Measurements from ENCODE around the gene OR4D2. TPM values are rescaled to one million over a fixed set of nuclear protein-coding genes. Genes with fewer than 3 reads are reported as not detected.

OR4D2 gene
- polyA plus RNA-seq, 3 donors = not detected

GRCh38 chr17:58200024-58200633, 33.3 kb downstream of the OR4D2 start:
- intact Hi-C loops (cut with micrococcal nuclease) = loop anchor here in 1 of 2 donors (2.0 kb wide), 1 partner anchor 247 kb away; no protein-coding TSS in a partner anchor
- H3K4me1 Mint-ChIP-seq = peaks cover 6% of the 10 kb centered on the region
- Histone ChIP-seq H3K4me1 (ENCODE audit: control insufficient read depth in 1 of 2, insufficient read depth in 2 of 2, low read length in 2 of 2) (no peaks in the 10 kb centered on the region), H2AFZ (ENCODE audit: insufficient read depth, low read depth, low read length, poor library complexity, severe bottlenecking) (no peak overlapping the region), H3K9ac (ENCODE audit: insufficient read depth, low read length, poor library complexity, severe bottlenecking) (no peak overlapping the region), H3K9me3 (replicated peaks in 1 of 2; ENCODE audit: control insufficient read depth in 1 of 2, insufficient read depth in 1 of 2, low read length in 2 of 2) (no peaks in the 10 kb centered on the region), H3K27ac (ENCODE audit: low read depth in 1 of 2, low read length in 2 of 2) (no peak overlapping the region), H3K27me3 (ENCODE audit: control insufficient read depth in 2 of 2, insufficient read depth in 2 of 2, low read length in 2 of 2) (peaks cover 0 to 3% of the 10 kb centered on the region in 2 donors), H3K4me2 (replicated peaks; ENCODE audit: extremely low read depth, low read length, poor library complexity, severe bottlenecking) (no peak overlapping the region), H3K79me2 (ENCODE audit: insufficient read depth, low read length) (no peaks in the 10 kb centered on the region), H4K20me1 (ENCODE audit: insufficient read depth, low read length) (no peaks in the 10 kb centered on the region), H3K4me3 (replicated peaks in 1 of 3; ENCODE audit: low read depth in 2 of 3, low read length in 3 of 3) (no peak overlapping the region), H3K36me3 (replicated peaks in 1 of 2; ENCODE audit: control insufficient read depth in 1 of 2, insufficient read depth in 2 of 2, low read length in 2 of 2) (no peaks in the 10 kb centered on the region)
- peaks cover 0 to under 1% of the 10 kb centered on the region in 2 donors for H3K36me3 Mint-ChIP-seq
- TF ChIP-seq CTCF (IDR thresholded peaks at IDR 0.05) = peak; percentile 83
- 52% methylated on average over 14 of the region's 14 CpGs for WGBS (ENCODE audit: insufficient coverage)
- H3K4me3 Mint-ChIP-seq = no peak overlapping the region
- H3K9me3 Mint-ChIP-seq = peaks cover 0 to 2% (median 0%) of the 10 kb centered on the region in 7 donors
- DNase-seq = peak; percentile 44 to 70 (median 58)
- H3K27me3 Mint-ChIP-seq (ENCODE audit: low read depth in 3 of 3) = peaks cover 13 to 33% (median 23%) of the 10 kb centered on the region in 3 donors
- no peak overlapping the region for H3K27ac Mint-ChIP-seq

DNA sequence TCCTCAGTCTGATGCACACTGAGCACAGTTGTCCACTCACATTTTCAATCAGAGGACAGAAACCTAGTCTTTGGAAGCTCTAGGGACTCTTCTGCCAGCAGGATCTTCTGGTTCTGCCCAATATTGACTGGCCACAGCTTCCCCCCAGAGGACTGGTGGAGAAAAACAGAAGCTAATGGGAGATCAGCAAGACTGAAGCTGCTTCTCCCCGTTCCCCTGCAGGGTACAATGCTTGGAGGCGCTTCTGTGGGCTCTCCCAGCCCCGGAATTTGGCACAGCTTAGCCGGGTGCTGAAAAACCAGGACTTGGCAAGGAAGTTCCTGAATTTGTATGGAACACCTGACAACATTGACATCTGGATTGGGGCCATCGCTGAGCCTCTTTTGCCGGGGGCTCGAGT, 36.1 kb downstream of the OR4D2 start:
- Mint-ChIP-seq H3K27ac (no peak overlapping the region), H3K9me3 (peaks cover 0 to 1% (median 0%) of the 10 kb centered on the region in 7 donors), H3K4me3 (no peak overlapping the region), H3K4me1 (peaks cover 3% of the 10 kb centered on the region), H3K36me3 (peaks cover 6 to 11% of the 10 kb centered on the region in 2 donors), H3K27me3 (ENCODE audit: low read depth in 3 of 3) (peaks cover 9 to 22% (median 10%) of the 10 kb centered on the region in 3 donors)
- no peak for TF ChIP-seq CTCF (IDR thresholded peaks at IDR 0.05)
- H3K79me2 ChIP-seq (ENCODE audit: insufficient read depth, low read length) = no peaks in the 10 kb centered on the region
- H3K9ac ChIP-seq (ENCODE audit: insufficient read depth, low read length, poor library complexity, severe bottlenecking) = no peak overlapping the region
- H3K27me3 ChIP-seq (ENCODE audit: control insufficient read depth in 2 of 2, insufficient read depth in 2 of 2, low read length in 2 of 2) = peaks cover 0 to 3% of the 10 kb centered on the region in 2 donors
- H3K36me3 ChIP-seq (replicated peaks in 1 of 2; ENCODE audit: control insufficient read depth in 1 of 2, insufficient read depth in 2 of 2, low read length in 2 of 2) = no peaks in the 10 kb centered on the region
- DNase-seq = no peak
- no peak overlapping the region for H2AFZ ChIP-seq (ENCODE audit: insufficient read depth, low read depth, low read length, poor library complexity, severe bottlenecking)
- WGBS (ENCODE audit: insufficient coverage) = 90% methylated on average over 7 of the region's 7 CpGs
- H3K9me3 ChIP-seq (replicated peaks in 1 of 2; ENCODE audit: control insufficient read depth in 1 of 2, insufficient read depth in 1 of 2, low read length in 2 of 2) = no peaks in the 10 kb centered on the region
- intact Hi-C loops (cut with micrococcal nuclease) = no loop called here
- no peak overlapping the region for H3K4me2 ChIP-seq (replicated peaks; ENCODE audit: extremely low read depth, low read length, poor library complexity, severe bottlenecking)
- H3K4me3 ChIP-seq (replicated peaks in 1 of 3; ENCODE audit: low read depth in 2 of 3, low read length in 3 of 3) = no peak overlapping the region
- no peak overlapping the region for H3K27ac ChIP-seq (ENCODE audit: low read depth in 1 of 2, low read length in 2 of 2)
- no peaks in the 10 kb centered on the region for H3K4me1 ChIP-seq (ENCODE audit: control insufficient read depth in 1 of 2, insufficient read depth in 2 of 2, low read length in 2 of 2)
- no peaks in the 10 kb centered on the region for H4K20me1 ChIP-seq (ENCODE audit: insufficient read depth, low read length)

Data from CD14-positive monocyte (primary cell).